DMS79 treated with DMSO at 0.1 percent for 48 hours (cell line): Measurements from ENCODE around the gene FAIM2.

Experiments used
- DNase-seq: peaks from one replicate; lab custom pipeline; 2025; lab: John Stamatoyannopoulos, UW

FAIM2 gene

GRCh38 chr12:49917788-49918173, 14.1 kb upstream of the FAIM2 start:
- DNase-seq, result no peak

- no peak for DNase-seq
These were observed 13.6 kb upstream of the FAIM2 start for GRCh38 chr12:49917166-49917787.

GRCh38 chr12:49916129-49916919, 12.6 kb upstream of the FAIM2 start:
- no peak for DNase-seq

- DNase-seq, result no peak
These were observed 8.9 kb upstream of the FAIM2 start for GRCh38 chr12:49912345-49913255.

- no peak for DNase-seq
These were observed 7.5 kb upstream of the FAIM2 start for GRCh38 chr12:49911213-49911605.

- no peak for DNase-seq
These were observed 6.9 kb upstream of the FAIM2 start for GRCh38 chr12:49910331-49911212.

- no peak for DNase-seq
These were observed 6.1 kb upstream of the FAIM2 start for GRCh38 chr12:49909826-49910225.

- no peak for DNase-seq
These were observed 5.7 kb upstream of the FAIM2 start for GRCh38 chr12:49909356-49909755.

- DNase-seq, result no peak
These were observed 3.7 kb upstream of the FAIM2 start for GRCh38 chr12:49907352-49907751.

GRCh38 chr12:49905718-49906314, 2.1 kb upstream of the FAIM2 start:
- no peak for DNase-seq

- no peak for DNase-seq
These were observed 901 bp upstream of the FAIM2 start for GRCh38 chr12:49904601-49905000.

- no peak for DNase-seq
These were observed 375 bp downstream of the FAIM2 start for GRCh38 chr12:49903351-49903699.

GRCh38 chr12:49902399-49903350, 1.0 kb downstream of the FAIM2 start:
- DNase-seq, result no peak

- no peak for DNase-seq
These were observed 1.7 kb downstream of the FAIM2 start for GRCh38 chr12:49901986-49902385.

GRCh38 chr12:49901026-49901425, 2.7 kb downstream of the FAIM2 start:
- DNase-seq, result no peak

- DNase-seq, result no peak
These were observed 3.3 kb downstream of the FAIM2 start for GRCh38 chr12:49900371-49900770.

GRCh38 chr12:49899921-49900320, 3.8 kb downstream of the FAIM2 start:
- DNase-seq, result no peak

- DNase-seq, result no peak
These were observed 4.3 kb downstream of the FAIM2 start for GRCh38 chr12:49899286-49899843.

- DNase-seq, result no peak
These were observed 6.4 kb downstream of the FAIM2 start for GRCh38 chr12:49897276-49897675.

GRCh38 chr12:49895773-49896172, 7.9 kb downstream of the FAIM2 start:
- no peak for DNase-seq
